HK-2 (cell line): ENCODE measurements around the gene RASA3.
"Not testable (repeated sequence)": the region's sequence is repeated elsewhere in the genome, so short reads cannot be mapped to it uniquely, and the experiment has no call there.

Experiments
- DNase-seq: peaks from one replicate; pipeline ENCODE4 v3.0.0-alpha.2; 2018; ENCODE audit not compliant: unreplicated experiment

Gene RASA3

DNA sequence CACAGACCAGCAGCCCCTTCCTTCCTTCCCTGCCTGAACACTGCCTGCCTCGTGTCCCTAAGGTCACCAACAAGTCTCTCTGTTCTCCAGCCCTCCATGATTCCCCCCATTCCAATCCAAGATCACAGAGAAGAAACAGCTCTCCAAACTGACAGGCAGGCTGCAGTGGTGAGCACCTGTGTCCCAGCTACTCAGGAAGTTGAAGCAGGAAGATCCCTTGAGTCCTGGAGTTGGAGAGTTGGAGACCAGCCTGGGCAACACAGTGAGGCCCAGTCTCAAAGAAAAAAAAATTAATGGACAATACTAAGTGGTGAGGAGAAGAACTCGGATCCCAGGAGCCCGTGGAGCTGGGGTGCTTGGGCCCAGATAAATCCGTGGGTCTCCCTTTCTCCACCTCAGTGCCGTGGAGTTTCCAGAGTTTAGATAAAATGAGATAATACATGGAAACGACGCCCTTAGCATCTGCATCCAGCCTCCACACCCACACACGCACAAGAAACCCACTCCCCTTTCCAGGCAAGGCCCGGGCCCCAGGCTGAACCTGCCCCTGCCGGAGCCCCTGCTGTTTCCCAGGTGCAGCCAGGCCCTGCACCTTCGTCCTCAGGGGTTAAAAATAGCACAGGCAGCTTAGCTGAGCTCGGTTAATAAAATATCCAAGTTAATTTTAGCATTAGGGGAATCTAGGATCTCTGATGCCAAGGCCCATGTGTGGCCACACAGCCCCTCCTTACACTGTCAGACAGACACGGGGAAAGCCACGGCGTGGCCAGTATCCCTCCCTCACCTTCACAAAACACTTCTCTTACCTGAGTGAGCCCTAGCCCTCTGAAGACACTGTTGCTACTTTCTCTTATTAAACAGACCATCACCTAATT is 4.7 kb downstream of the RASA3 start:
- DNase-seq = no peak

DNA sequence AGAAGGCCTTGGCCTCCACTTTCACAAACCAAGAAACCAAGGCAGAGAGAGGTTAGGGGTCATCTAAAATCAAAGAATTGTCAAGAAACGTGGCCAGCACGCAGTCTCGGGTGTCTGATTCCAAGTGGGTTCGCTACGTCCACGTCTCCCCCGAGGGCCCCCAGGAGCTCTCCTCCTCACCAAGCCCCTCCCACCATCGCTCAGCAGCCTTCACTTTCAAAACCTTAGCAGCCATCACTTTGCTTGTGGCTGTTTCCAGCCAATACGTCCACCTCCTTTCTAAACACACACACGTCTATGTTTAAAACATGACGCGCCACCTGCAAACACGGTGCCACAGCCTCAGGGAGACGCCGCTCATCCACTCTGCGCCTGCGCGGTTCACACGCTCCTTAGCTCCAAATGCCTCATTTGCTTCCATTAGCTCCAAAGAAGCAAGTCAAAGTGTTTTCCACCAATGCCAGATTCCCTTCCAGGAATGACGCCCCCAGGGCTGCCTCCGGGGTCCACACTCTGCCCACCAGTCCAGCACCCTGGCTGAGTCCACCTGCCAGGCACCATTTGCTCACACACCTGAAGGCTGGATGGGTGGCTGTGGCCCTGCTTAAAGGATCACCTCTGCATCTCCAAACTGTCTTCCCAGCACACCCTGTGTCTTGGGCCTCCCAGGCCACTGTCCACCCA is 5.5 kb downstream of the RASA3 start:
- DNase-seq = no peak

DNA sequence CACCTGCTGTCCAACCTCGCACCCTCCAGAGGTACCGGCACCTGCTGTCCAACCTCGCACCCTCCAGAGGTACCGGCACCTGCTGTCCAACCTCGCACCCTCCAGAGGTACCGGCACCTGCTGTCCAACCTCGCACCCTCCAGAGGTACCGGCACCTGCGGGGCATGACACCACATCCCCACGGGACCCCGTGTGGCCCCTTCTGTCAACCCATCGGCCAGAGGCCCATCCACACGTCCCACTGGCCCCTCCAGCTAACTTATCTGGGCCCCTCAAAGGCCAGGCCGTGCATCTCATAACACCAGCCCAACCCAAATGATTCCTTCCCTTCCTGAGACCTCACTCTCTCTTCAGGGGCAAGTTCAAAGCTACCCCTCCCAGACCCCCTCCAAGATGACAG is 6.3 kb downstream of the RASA3 start:
- not testable (repeated sequence) for DNase-seq

- no peak for DNase-seq
Measured at GRCh38 chr13:114125589-114125988, 6.8 kb downstream of the RASA3 start.

- DNase-seq = no peak
Measured at GRCh38 chr13:114124921-114125320, 7.5 kb downstream of the RASA3 start.

DNA sequence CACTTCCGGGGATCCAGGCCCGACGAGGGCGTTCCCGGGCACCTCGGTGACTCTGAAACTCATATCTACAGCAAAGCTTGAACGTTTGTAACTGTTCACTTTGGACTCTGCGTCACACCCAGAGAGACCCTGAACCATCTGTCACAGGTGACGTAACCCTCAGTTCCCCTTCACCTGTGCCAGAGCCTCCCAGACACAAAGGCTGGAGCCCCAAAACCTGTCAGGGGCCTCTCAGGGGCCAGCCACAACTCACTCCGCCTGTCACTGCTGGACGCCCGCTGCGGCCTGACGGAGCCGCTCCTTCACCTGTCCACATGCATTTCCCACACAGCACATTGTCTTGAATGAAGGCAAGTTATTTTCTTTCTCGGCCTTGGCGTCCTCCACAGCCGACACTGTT is 8.0 kb downstream of the RASA3 start:
- no peak for DNase-seq

DNA sequence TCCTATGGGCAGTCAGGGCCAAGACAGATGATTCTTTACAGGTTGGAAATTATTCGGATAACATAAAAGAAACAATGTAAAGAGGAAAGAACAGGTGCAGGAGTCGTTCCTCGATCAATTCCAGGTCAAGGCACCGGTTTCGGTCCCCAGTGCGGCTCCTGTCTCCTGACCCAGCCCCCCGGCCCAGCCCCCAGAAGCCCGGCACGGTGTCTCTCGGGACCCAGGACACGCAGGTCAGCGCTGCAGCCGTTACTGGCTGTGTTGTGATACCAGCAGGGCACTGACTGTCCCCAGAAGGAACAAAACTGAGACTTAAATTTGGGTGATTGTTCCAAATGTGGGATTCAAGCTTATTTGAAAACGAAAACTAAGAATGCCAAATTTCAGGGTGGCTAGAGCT is 8.5 kb downstream of the RASA3 start:
- DNase-seq = no peak

- no peak for DNase-seq
Measured at GRCh38 chr13:114123448-114123847, 9.0 kb downstream of the RASA3 start.

DNA sequence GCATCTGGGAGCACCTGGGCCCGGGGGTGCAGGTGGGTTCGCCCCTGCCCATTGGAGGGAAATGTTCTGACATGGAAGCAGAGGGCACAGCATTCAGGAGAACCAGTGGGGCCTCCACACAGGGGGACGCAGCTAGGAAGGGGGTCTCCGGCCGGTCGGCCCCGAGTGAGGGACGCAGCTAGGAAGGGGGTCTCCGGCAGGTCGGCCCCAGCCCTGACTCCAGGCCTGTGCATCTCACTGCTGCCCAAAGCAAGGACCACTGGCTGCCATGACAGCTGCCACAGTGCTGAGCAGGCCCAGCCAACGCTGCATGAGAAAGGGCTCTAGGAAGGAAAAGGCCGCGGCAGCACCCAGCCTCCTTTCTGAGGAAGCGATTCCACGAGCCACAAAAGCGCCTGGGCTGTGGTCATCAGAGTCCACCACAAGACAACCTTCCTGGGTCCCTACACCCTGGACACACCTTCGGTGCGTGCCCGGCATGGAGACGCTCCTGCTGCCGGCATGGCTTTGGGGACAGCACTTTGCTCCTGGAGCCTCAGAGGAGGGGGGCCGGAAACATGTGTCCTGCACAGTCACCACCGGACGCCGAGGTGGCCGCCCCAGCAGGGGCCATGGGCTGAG is 9.7 kb downstream of the RASA3 start:
- DNase-seq = no peak

DNA sequence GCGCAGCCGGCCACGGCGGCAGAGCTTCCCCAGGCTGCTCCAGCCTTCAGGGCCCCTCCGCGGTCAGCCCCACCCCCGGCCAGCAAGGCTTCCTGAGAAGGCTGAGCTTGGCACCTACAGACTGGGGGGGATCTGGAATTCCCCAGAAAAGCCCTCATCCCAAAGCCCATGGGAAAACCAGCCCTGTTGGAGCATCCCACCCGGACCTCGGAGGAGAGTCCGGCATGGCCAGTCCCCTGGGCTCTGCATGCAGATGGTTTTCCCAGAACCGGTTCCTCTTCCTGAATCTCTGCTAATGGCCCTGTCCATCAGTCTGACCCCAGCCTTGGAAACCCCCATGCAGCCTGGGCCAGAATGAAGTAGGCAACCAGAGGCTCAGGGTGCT is 10.3 kb downstream of the RASA3 start:
- DNase-seq = no peak

DNA sequence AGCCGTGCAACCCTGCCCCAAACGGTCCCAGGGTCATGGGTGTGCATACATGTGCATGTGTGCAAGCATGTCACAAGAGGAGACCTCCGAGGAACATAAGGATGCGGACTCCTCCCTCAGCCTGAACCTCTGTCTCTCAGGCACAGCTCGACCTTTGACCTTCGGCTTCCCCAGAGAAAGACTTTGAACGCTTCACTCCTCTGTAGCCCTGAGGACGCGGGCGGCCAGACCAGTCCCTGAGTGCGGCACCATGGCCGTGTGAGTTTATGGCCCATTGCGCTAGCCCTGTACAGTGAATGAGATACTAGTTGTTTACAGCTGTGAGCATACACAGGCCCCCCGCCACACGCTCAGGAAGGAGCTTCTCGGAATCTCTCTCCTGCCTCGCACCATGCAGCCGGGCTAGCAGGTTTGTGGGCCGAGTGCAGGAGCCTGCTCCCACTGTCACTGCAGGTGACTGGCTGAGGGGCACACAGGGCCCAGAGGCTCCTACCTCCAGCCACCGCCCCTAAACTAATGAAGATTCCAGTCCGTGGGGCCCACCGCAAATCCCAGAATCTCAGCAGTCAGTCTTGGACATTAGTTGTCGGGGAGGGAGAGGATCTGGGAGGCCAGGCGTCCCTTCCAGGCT is 10.8 kb downstream of the RASA3 start:
- DNase-seq = no peak

- no peak for DNase-seq
Measured at GRCh38 chr13:114121031-114121430, 11.4 kb downstream of the RASA3 start.

DNA sequence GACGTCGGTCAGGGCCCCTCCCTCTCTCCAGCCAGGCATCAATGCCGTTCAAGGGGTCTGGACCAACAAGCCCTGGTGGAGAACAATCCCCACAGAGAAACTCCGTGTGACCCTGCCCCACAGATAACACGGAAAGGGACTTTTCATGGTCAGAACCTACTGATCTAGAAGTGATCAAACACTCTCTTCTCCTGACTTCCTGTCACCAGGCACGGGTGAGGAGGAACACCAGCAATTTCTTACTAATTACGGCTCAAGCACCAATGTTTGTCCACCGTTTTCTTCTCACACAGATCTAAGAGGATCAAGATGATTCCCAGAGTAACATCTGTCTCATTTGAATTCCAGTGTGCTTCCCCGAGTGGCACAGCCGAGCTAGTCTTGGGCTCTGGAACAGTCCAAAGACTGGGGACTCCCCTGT is 11.8 kb downstream of the RASA3 start:
- no peak for DNase-seq

DNA sequence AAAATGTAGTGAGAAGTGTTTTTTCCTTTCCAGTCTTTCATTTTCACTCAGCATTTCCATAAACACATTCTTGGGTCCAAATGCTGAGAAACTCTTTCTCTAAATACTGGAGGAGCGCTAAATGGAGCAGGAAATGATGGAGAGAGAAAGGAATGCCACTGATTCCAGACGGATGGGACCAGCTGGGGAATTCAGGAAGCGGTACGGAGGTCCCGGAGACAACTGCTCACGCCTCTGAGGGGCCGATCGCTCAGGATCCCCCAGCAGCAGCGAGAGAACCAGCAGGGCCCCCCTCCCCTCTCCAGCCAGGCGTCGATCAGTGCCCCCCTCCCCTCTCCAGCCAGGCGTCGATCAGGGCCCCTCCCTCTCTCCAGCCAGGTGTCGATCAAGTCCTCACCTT is 13.2 kb downstream of the RASA3 start:
- DNase-seq = peak; percentile 47

- DNase-seq = peak; percentile 35
Measured at GRCh38 chr13:114118511-114119123, 13.8 kb downstream of the RASA3 start.

GRCh38 chr13:114118086-114118485 is 14.3 kb downstream of the RASA3 start:
- no peak for DNase-seq

DNA sequence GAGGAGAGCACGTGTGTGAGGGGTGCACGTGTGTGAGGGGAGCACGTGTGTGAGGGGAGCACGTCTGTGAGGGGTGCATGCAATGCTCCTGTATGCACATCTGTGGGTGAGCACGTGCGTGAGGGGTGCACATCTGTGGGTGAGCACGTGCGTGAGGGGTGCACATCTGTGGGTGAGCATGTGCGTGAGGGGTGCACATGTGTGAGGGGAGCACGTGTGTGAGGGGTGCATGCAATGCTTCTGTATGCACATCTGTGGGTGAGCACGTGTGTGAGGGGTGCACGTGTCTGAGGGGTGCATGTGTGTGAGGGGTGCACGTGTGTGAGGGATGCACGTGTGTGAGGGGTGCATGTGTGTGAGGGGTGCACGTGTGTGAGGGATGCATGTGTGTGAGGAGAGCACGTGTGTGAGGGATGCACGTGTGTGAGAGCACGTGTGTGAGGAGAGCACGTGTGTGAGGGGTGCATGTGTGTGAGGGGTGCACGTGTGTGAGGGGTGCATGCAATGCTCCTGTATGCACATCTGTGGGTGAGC is 15.0 kb downstream of the RASA3 start:
- DNase-seq = not testable (repeated sequence)

DNA sequence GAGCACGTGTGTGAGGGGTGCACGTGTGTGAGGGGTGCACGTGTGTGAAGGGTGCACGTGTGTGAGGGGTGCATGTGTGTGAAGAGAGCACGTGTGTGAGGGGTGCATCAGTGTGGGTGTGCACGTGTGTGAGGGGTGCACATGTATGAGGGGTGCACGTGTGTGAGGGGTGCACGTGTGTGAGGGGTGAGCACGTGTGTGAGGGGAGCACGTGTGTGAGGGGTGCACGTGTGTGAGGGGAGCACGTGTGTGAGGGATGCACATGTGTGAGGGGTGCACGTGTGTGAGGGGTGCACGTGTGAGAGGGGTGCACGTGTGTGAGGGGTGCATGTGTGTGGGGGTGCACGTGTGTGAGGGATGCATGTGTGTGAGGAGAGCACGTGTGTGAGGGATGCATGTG is 15.7 kb downstream of the RASA3 start:
- no peak for DNase-seq

DNA sequence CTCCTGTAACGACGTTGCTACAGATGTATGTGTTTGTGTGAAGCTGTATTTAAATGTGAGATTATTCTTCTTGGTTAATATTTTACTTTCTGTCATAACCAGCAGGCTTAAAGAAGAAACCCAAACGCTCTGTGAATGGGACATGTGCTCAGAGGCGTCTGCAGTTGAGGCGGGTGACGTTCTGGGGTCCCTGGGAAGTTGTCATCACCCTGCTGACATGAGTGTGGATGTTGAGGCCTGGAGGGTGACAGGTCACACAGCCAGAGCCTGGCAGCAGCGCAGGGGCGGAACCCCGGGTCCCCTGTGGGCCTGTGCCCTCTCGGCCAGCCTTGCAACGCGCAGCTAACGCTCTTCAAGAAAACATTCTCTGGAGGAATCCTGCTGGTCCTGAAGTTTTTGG is 16.6 kb downstream of the RASA3 start:
- no peak for DNase-seq

GRCh38 chr13:114115191-114115671 is 17.2 kb downstream of the RASA3 start:
- peak; percentile 70 for DNase-seq

GRCh38 chr13:114114666-114115065 is 17.8 kb downstream of the RASA3 start:
- not testable (repeated sequence) for DNase-seq
